GM13976 (cell line): ENCODE results near the gene GJA4.

Experiments used
- DNase-seq: peaks from one replicate; pipeline ENCODE4 v3.0.0; 2012; ENCODE audit warnings: low spot score
- in situ Hi-C: fragments of 300-500 bp; cut with MboI; formaldehyde crosslinking; loops from one replicate; pipeline ENCODE4 v1.12.0; 2022; ENCODE audit warnings: low sequenced_read_pairs, mixed read lengths, inconsistent platforms; ENCODE audit not compliant: unreplicated experiment
- TF ChIP-seq, protein P1 (sequence below): IDR thresholded peaks from 2 replicates; pipeline ENCODE4 v1.5.1; 2012; ENCODE audit warnings: borderline replicate concordance, mild to moderate bottlenecking; ENCODE audit not compliant: insufficient read depth; ENCODE audit errors: extremely low read depth, missing control alignments, control extremely low read depth

GJA4 gene

DNA sequence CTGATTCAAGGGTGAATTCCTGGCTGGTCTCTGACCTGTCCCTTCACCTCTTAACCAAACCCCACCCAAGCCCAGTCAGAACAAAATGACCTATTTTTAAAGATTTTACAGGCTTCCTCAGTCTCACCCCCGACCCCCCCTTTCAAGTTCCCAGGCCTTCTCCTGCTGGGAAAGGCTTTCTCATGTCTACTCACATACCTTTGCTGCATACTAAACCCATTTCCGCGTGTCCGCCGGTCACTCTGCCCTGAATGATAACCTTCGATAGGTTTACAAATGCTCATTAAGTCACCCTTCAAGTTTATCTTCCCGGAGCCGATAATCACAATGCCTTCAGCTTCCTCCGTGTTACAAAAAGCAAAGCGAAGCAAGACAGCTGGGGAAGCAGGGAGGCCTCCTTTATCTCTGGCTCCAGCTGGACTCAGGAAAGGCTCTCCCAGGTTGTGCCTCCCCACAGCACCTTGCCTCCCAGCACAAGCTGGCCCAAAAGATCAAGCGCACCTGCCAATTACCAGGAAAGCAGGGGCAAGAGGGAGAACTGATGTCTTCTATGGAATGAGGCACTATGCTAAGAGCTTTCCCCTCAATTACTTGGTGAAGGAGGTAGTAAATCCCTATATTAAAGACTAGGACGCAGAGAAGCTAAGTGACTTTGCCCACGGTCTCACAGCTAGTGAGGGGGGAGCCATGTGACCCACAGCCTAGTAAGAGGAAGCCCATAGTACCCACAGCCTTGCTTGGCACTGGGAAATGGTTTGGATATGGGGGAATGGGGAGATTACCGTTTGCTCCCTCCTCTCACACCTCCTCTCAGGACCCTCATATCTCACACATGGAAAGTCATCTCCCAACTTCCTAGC is 50.8 kb downstream of the GJA4 start:
- DNase-seq = no peak

DNA sequence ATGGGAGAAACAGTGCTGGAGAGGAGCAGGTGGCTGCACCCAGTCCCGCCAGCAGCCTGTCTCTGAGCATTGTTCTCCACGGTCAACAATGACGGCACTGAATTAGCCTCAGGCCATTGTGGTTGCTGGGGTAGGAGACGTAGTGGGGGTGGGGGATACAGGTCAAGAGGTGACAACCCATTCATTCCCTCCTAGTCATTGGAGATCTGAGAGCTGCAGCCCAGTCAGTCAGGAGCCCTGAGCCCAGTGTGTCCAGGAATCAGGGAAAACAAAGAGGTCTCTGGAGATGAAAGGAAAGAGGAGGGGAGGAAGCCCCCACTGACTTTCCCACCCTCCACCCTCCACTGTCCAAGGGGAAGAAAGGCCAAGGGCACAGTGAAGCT is 51.4 kb downstream of the GJA4 start:
- in situ Hi-C loops = no loop called here
- TF ChIP-seq, protein P1, sequence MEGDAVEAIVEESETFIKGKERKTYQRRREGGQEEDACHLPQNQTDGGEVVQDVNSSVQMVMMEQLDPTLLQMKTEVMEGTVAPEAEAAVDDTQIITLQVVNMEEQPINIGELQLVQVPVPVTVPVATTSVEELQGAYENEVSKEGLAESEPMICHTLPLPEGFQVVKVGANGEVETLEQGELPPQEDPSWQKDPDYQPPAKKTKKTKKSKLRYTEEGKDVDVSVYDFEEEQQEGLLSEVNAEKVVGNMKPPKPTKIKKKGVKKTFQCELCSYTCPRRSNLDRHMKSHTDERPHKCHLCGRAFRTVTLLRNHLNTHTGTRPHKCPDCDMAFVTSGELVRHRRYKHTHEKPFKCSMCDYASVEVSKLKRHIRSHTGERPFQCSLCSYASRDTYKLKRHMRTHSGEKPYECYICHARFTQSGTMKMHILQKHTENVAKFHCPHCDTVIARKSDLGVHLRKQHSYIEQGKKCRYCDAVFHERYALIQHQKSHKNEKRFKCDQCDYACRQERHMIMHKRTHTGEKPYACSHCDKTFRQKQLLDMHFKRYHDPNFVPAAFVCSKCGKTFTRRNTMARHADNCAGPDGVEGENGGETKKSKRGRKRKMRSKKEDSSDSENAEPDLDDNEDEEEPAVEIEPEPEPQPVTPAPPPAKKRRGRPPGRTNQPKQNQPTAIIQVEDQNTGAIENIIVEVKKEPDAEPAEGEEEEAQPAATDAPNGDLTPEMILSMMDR = no peak
- no peak for DNase-seq

More for the DNA sequence above, 50.8 kb downstream of the GJA4 start:
- in situ Hi-C loops = no loop called here
- TF ChIP-seq, protein P1 = no peak
